HEK293 (cell line): Measurements from ENCODE around the gene PLEKHA8.

ENCODE experiments used
- CTCF ChIA-PET: fragments of 350-600 bp; formaldehyde crosslinking; extraction: SDS; loops from one replicate; lab custom pipeline; 2021; ENCODE audit warnings: antibody characterized with exemption; lab: Yijun Ruan, JAX
- POLR2A ChIA-PET: fragments of 300-600 bp; formaldehyde crosslinking; extraction: SDS; loops from one replicate; lab custom pipeline; 2020; ENCODE audit warnings: antibody characterized with exemption, inconsistent platforms; lab: Yijun Ruan, JAX
- H3K27ac ChIP-seq: fragments of 200-500 bp; sonication (Bioruptor generic); 2 replicates; pipeline ENCODE4 v1.5.1; 2014; ENCODE audit warnings: low read depth, low read length, control low read depth, inconsistent platforms; ENCODE audit errors: extremely low read depth
- H3K36me3 ChIP-seq, 2 experiments: fragments of 200-500 bp in 1 of 2; sonication (Bioruptor generic) in 1 of 2; 1 replicate in 1 of 2; 2 replicates in 1 of 2; pipeline ENCODE4 v1.5.1; 2014 to 2017; ENCODE audit warnings: inconsistent platforms in 2 of 2, low read length in 2 of 2; ENCODE audit not compliant: control insufficient read depth in 2 of 2, insufficient read depth in 1 of 2
- H3K4me1 ChIP-seq: fragments of 200-500 bp; sonication (Bioruptor generic); 2 replicates; pipeline ENCODE4 v1.5.1; 2014; ENCODE audit warnings: mild to moderate bottlenecking, low read length, inconsistent platforms; ENCODE audit not compliant: control insufficient read depth, insufficient read depth
- H3K4me3 ChIP-seq: 2 replicates; pipeline ENCODE4 v1.5.1; 2011; ENCODE audit warnings: low read depth, mild to moderate bottlenecking, control low read depth, low read length, moderate library complexity
- H3K9me3 ChIP-seq: fragments of 200-500 bp; sonication (Bioruptor generic); 2 replicates; pipeline ENCODE4 v1.5.1; 2014; ENCODE audit warnings: low read depth, low read length, inconsistent platforms; ENCODE audit not compliant: control insufficient read depth, insufficient read depth
- ELK4 ChIP-seq: IDR thresholded peaks from 2 replicates; pipeline ENCODE4 v1.6.1; 2011; ENCODE audit warnings: mild to moderate bottlenecking, low read depth, low read length, borderline replicate concordance
- OSR2 ChIP-seq: fragments of 450-650 bp; formaldehyde crosslinking; IDR thresholded peaks from 2 replicates; pipeline ENCODE4 v1.5.1; 2016; ENCODE audit warnings: missing biosample characterization, missing genetic modification characterization
- OVOL3 ChIP-seq: fragments of 450-650 bp; formaldehyde crosslinking; IDR thresholded peaks from 2 replicates; pipeline ENCODE4 v1.5.1; 2016; ENCODE audit warnings: missing biosample characterization, missing genetic modification characterization
- SALL2 ChIP-seq: fragments of 450-650 bp; formaldehyde crosslinking; IDR thresholded peaks from 2 replicates; pipeline ENCODE4 v1.5.0; 2017; ENCODE audit warnings: missing biosample characterization, mild to moderate bottlenecking, missing genetic modification characterization, borderline replicate concordance
- SP3 ChIP-seq: fragments of 450-650 bp; formaldehyde crosslinking; IDR thresholded peaks from 2 replicates; pipeline ENCODE4 v1.5.1; 2016; ENCODE audit warnings: missing biosample characterization, missing genetic modification characterization
- ZNF10 ChIP-seq: fragments of 450-650 bp; formaldehyde crosslinking; IDR thresholded peaks from 2 replicates; pipeline ENCODE4 v1.5.1; 2017; ENCODE audit warnings: missing biosample characterization, missing genetic modification characterization
- ZNF114 ChIP-seq: fragments of 450-650 bp; formaldehyde crosslinking; IDR thresholded peaks from 2 replicates; pipeline ENCODE4 v1.5.0; 2017; ENCODE audit warnings: missing biosample characterization, missing genetic modification characterization
- ZNF16 ChIP-seq: fragments of 450-650 bp; formaldehyde crosslinking; IDR thresholded peaks from 2 replicates; pipeline ENCODE4 v1.5.1; 2016; ENCODE audit warnings: low read depth, missing biosample characterization, missing genetic modification characterization
- ZNF24 ChIP-seq: fragments of 450-650 bp; formaldehyde crosslinking; IDR thresholded peaks from 2 replicates; pipeline ENCODE4 v1.5.1; 2016; ENCODE audit warnings: missing biosample characterization, missing genetic modification characterization
- ZNF266 ChIP-seq: fragments of 450-650 bp; formaldehyde crosslinking; IDR thresholded peaks from 2 replicates; pipeline ENCODE4 v1.5.1; 2016; ENCODE audit warnings: missing biosample characterization, missing genetic modification characterization, low read depth
- ZNF394 ChIP-seq: fragments of 450-650 bp; formaldehyde crosslinking; IDR thresholded peaks from 2 replicates; pipeline ENCODE4 v1.5.1; 2016; ENCODE audit warnings: missing biosample characterization, missing genetic modification characterization, mild to moderate bottlenecking, moderate library complexity, borderline replicate concordance
- ZNF416 ChIP-seq: fragments of 450-650 bp; formaldehyde crosslinking; IDR thresholded peaks from 2 replicates; pipeline ENCODE4 v1.5.1; 2016; ENCODE audit warnings: missing biosample characterization, missing genetic modification characterization
- ZNF48 ChIP-seq: fragments of 450-650 bp; formaldehyde crosslinking; IDR thresholded peaks from 2 replicates; pipeline ENCODE4 v1.5.1; 2016; ENCODE audit warnings: missing biosample characterization, missing genetic modification characterization
- ZNF510 ChIP-seq: fragments of 450-650 bp; formaldehyde crosslinking; IDR thresholded peaks from 2 replicates; pipeline ENCODE4 v1.5.1; 2018; ENCODE audit warnings: mild to moderate bottlenecking, missing genetic modification characterization, missing biosample characterization; ENCODE audit not compliant: insufficient replicate concordance
- ZNF544 ChIP-seq: fragments of 450-650 bp; formaldehyde crosslinking; IDR thresholded peaks from 2 replicates; pipeline ENCODE4 v1.5.0; 2017; ENCODE audit warnings: missing biosample characterization, missing genetic modification characterization
- ZNF560 ChIP-seq: fragments of 450-650 bp; formaldehyde crosslinking; IDR thresholded peaks from 2 replicates; pipeline ENCODE4 v1.5.1; 2017; ENCODE audit warnings: missing biosample characterization, missing genetic modification characterization, borderline replicate concordance
- ZNF571 ChIP-seq: fragments of 450-650 bp; formaldehyde crosslinking; IDR thresholded peaks from 2 replicates; pipeline ENCODE4 v1.5.0; 2017; ENCODE audit warnings: missing biosample characterization, missing genetic modification characterization
- ZNF585B ChIP-seq: fragments of 450-650 bp; formaldehyde crosslinking; IDR thresholded peaks from 2 replicates; pipeline ENCODE4 v1.5.1; 2016; ENCODE audit warnings: missing biosample characterization, missing genetic modification characterization
- ZNF610 ChIP-seq: fragments of 450-650 bp; formaldehyde crosslinking; IDR thresholded peaks from 2 replicates; pipeline ENCODE4 v1.5.1; 2016; ENCODE audit warnings: missing biosample characterization, missing genetic modification characterization, borderline replicate concordance
- ZNF624 ChIP-seq: fragments of 450-650 bp; formaldehyde crosslinking; IDR thresholded peaks from 2 replicates; pipeline ENCODE4 v1.5.1; 2017; ENCODE audit warnings: missing biosample characterization, missing genetic modification characterization
- ZNF639 ChIP-seq: fragments of 450-650 bp; formaldehyde crosslinking; IDR thresholded peaks from 2 replicates; pipeline ENCODE4 v1.5.1; 2016; ENCODE audit warnings: missing biosample characterization, missing genetic modification characterization
- ZNF664 ChIP-seq: fragments of 450-650 bp; formaldehyde crosslinking; IDR thresholded peaks from 2 replicates; pipeline ENCODE4 v1.5.1; 2016; ENCODE audit warnings: missing biosample characterization, missing genetic modification characterization
- ZNF670 ChIP-seq: fragments of 450-650 bp; formaldehyde crosslinking; IDR thresholded peaks from 2 replicates; pipeline ENCODE4 v1.5.1; 2016; ENCODE audit warnings: missing biosample characterization, missing genetic modification characterization, low read depth
- ZNF677 ChIP-seq: fragments of 450-650 bp; IDR thresholded peaks from 2 replicates; pipeline ENCODE4 v1.5.0; 2018; ENCODE audit warnings: missing biosample characterization, mild to moderate bottlenecking, missing genetic modification characterization, moderate library complexity
- ZNF704 ChIP-seq: fragments of 450-650 bp; formaldehyde crosslinking; IDR thresholded peaks from 2 replicates; pipeline ENCODE4 v1.5.1; 2016; ENCODE audit warnings: missing biosample characterization, missing genetic modification characterization
- ZNF76 ChIP-seq: fragments of 450-650 bp; formaldehyde crosslinking; IDR thresholded peaks from 2 replicates; pipeline ENCODE4; 2016; ENCODE audit warnings: low read depth, missing biosample characterization, missing genetic modification characterization, borderline replicate concordance
- ZSCAN30 ChIP-seq: fragments of 450-650 bp; IDR thresholded peaks from 2 replicates; pipeline ENCODE4 v1.5.1; 2018; ENCODE audit warnings: missing biosample characterization, mild to moderate bottlenecking, missing genetic modification characterization, moderate library complexity
- ZSCAN4 ChIP-seq: fragments of 450-650 bp; formaldehyde crosslinking; IDR thresholded peaks from 2 replicates; pipeline ENCODE4 v1.5.1; 2017; ENCODE audit warnings: missing biosample characterization, missing genetic modification characterization

Gene PLEKHA8

GRCh38 chr7:30010021-30010420 is 18.2 kb upstream of the PLEKHA8 start:
- peaks cover 2% of the 10 kb centered on the region; the same call in 1 of the 2 replicates for H3K4me1 ChIP-seq
- H3K27ac ChIP-seq: no peak overlapping the region
- H3K9me3 ChIP-seq: no peaks in the 10 kb centered on the region
- TF ChIP-seq ZNF571 (tag by site-specific recombination) (no peak), ZNF639 (no peak), ZNF610 (tag by site-specific recombination) (no peak)
- H3K36me3 ChIP-seq: peaks cover 7 to 13% of the 10 kb centered on the region in 2 experiments
- no peak overlapping the region for H3K4me3 ChIP-seq
- ChIA-PET CTCF (interaction anchor here (0.7 kb wide), 1 partner anchor 306 kb away, joined by 3 read pairs; no protein-coding TSS in a partner anchor), POLR2A (no interaction called here)

GRCh38 chr7:30012757-30013156 is 15.5 kb upstream of the PLEKHA8 start:
- Histone ChIP-seq H3K36me3 (peaks cover 7 to 30% of the 10 kb centered on the region in 2 experiments), H3K27ac (no peak overlapping the region), H3K4me1 (no peaks in the 10 kb centered on the region), H3K9me3 (no peaks in the 10 kb centered on the region), H3K4me3 (no peak overlapping the region)
- TF ChIP-seq ZSCAN30 (tag by site-specific recombination) (no peak), ZNF114 (tag by site-specific recombination) (no peak), ZNF48 (tag by site-specific recombination) (no peak), ZNF544 (tag by site-specific recombination) (no peak), ZNF24 (tag by site-specific recombination) (no peak), ZNF76 (no peak), ZNF16 (no peak), SP3 (no peak), SALL2 (tag by site-specific recombination) (no peak), ZNF610 (tag by site-specific recombination) (no peak), ZNF677 (no peak)
- POLR2A ChIA-PET: no interaction called here
- CTCF ChIA-PET: no interaction called here

GRCh38 chr7:30018451-30018850 is 9.8 kb upstream of the PLEKHA8 start:
- no peaks in the 10 kb centered on the region for H3K4me1 ChIP-seq
- no peaks in the 10 kb centered on the region for H3K9me3 ChIP-seq
- peaks cover 13 to 31% of the 10 kb centered on the region in 2 experiments for H3K36me3 ChIP-seq
- H3K4me3 ChIP-seq: no peak overlapping the region
- CTCF ChIA-PET: no interaction called here
- POLR2A ChIA-PET: no interaction called here
- TF ChIP-seq OSR2 (tag by site-specific recombination) (no peak), ZNF266 (no peak), ZNF664 (tag by site-specific recombination) (no peak), ZNF624 (tag by site-specific recombination) (no peak), ELK4 (no peak), ZSCAN4 (tag by site-specific recombination) (no peak), ZNF510 (tag by site-specific recombination) (no peak), ZNF416 (no peak), ZNF394 (tag by site-specific recombination) (no peak), ZNF560 (tag by site-specific recombination) (no peak), ZNF571 (tag by site-specific recombination) (no peak), ZNF670 (no peak), ZNF704 (tag by site-specific recombination) (no peak), ZNF10 (tag by site-specific recombination) (no peak), OVOL3 (tag by site-specific recombination) (no peak), ZNF585B (no peak)
- TF ChIP-seq, all 188 proteins: peak for 0
- no peak overlapping the region for H3K27ac ChIP-seq
